GM21717 (cell line): ENCODE data around the gene MPV17L2.

Experiments
- ATAC-seq: cut with Tn5 transposase; IDR thresholded peaks from one replicate; pipeline ENCODE4 v1.9.1; 2021; ENCODE audit warnings: mild to moderate bottlenecking, moderate library complexity; ENCODE audit not compliant: unreplicated experiment

The MPV17L2 gene

GRCh38 chr19:18160493-18160970 lies 32.5 kb upstream of the MPV17L2 start:
- ATAC-seq, result no peak

DNA sequence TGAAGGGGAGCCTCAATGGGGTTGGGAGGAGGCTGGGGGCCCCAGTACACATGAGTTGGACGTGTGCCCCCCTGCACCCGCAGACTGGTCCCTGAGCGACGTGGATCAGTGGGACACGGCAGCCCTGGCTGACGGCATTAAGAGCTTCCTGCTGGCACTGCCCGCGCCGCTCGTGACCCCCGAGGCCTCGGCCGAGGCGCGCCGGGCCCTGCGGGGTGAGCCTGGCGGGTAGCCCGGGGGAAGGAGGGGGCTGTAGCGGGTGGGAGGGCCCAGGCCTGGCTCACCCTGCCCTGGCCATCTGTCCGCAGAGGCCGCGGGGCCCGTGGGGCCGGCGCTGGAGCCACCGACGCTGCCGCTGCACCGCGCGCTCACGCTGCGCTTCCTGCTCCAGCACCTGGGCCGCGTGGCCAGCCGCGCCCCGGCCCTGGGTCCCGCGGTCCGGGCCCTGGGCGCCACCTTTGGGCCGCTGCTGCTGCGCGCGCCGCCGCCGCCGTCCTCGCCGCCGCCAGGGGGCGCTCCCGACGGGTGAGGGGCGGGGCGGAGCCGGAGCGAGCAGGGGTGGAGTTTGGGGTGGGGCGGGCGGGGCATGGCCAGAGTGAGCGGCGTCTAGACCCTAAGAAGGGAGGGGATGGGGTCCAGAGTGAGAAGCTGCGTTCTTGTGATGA lies 31.9 kb upstream of the MPV17L2 start:
- ATAC-seq, result no peak

- no peak for ATAC-seq
Observed at GRCh38 chr19:18161636-18162002, 31.4 kb upstream of the MPV17L2 start.

GRCh38 chr19:18164072-18164471 lies 28.9 kb upstream of the MPV17L2 start:
- ATAC-seq, result no peak

DNA sequence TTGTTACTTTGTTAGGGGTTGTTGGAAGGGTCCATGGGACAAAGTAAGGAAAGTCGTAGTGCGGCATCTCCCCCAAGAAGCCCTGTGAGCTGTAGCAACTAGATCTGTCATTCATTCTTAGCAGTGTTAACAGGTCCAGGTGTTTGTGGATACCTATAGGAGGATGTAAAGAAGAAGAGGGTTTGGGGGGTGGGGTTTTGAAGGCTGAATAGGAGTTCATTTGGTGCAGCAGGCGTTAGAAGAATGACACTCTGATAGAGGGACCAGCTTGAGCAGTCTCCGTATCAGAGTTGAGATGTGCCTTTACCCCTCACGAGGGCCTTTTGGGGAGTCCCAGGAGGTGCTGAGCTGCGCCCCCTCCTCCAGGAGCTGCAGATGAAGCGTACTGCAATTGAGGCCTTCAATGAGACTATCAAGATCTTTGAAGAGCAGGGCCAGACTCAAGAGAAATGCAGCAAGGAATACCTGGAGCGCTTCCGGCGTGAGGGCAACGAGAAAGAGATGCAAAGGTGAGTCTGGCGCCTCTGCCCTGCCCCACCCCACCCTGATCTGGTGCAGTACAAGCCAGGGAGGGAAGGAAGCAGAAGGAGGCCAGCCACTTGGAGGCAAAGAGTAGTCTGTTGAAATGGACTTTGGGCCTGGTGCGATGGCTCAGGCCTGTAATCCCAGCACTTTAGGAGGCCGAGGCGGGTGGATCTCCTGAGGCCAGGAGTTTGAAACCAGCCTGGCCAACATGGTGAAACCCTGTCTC lies 27.0 kb upstream of the MPV17L2 start:
- no peak for ATAC-seq

DNA sequence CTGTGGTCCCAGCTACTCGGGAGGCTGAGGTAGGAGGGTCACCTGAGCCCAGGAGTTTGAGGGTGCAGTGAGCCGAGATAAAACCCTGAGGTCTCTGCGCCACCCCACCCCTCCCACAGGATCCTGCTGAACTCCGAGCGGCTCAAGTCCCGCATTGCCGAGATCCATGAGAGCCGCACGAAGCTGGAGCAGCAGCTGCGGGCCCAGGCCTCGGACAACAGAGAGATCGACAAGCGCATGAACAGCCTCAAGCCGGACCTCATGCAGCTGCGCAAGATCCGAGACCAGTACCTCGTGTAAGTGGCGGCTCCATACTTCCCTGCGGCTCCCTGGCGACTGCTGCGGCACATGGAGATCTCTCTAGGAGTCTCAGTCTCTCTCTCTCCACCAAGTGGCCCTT lies 26.0 kb upstream of the MPV17L2 start:
- no peak for ATAC-seq

- ATAC-seq, result no peak
Observed at GRCh38 chr19:18167975-18168645, 24.9 kb upstream of the MPV17L2 start.

- no peak for ATAC-seq
Observed at GRCh38 chr19:18168673-18169381, 24.2 kb upstream of the MPV17L2 start.

DNA sequence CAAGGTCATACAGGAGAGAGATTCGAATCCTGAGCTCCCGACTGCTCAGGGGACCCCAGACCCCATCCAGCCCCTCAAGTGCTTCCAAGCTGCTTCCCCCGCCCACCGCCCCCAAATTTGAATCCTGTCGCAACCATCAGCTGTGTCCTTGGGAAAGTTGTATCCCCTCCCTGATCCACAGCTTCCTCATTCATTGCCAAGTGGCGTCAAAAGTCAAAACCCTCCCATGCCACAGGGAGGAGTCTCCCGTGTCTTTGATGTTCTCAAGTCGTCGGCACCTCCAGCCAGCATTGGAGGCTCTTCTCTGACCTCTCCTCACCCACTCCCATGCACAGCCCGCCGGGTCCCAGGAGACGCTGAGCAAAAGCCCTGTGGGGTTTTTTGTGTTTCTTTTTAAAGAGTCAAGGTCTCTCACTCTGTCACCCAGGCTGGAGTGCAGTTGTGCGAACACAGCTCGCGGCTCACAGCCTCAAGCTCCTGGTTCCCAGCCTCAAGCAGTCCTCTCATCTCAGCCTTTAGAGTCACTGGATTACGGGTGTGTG lies 22.2 kb upstream of the MPV17L2 start:
- ATAC-seq, result no peak

GRCh38 chr19:18171605-18172327 lies 21.3 kb upstream of the MPV17L2 start:
- ATAC-seq, result no peak

DNA sequence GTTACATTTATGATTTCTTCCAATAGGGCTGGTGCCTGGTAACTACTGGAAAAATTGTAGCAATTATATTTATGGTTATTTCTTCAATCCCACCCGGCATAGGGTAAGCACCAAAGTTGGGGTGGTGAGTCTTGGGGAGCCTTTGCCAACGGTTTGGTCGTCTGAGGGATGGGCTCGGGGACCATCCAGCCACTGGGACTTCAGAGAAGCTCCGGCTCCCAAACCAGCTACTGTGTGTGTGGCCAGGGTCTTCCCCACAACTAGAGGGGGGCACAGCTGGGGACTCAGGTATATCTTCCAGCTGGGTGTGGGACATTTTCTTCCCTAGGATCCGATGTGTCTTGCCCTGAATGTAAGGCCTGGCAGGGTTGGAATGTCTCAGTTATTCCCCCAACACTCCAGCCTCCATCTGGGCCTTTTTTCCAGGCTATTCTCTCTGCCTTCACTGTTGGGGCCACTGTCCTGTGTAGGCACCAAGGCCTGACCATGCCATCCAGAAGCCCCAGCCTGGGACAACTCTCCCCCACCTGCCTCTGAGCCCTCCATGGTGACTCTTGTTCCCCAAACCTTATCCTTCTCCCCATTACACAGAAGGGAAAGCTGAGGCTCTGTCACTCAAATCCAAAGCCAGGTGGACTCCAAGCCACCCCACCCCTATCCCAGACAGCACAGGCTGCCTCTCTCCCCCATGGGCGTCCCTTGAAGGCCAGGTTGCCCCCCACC lies 20.5 kb upstream of the MPV17L2 start:
- ATAC-seq, result no peak

- ATAC-seq, result peak; percentile 21
Observed at GRCh38 chr19:18173054-18173571, 19.9 kb upstream of the MPV17L2 start.

DNA sequence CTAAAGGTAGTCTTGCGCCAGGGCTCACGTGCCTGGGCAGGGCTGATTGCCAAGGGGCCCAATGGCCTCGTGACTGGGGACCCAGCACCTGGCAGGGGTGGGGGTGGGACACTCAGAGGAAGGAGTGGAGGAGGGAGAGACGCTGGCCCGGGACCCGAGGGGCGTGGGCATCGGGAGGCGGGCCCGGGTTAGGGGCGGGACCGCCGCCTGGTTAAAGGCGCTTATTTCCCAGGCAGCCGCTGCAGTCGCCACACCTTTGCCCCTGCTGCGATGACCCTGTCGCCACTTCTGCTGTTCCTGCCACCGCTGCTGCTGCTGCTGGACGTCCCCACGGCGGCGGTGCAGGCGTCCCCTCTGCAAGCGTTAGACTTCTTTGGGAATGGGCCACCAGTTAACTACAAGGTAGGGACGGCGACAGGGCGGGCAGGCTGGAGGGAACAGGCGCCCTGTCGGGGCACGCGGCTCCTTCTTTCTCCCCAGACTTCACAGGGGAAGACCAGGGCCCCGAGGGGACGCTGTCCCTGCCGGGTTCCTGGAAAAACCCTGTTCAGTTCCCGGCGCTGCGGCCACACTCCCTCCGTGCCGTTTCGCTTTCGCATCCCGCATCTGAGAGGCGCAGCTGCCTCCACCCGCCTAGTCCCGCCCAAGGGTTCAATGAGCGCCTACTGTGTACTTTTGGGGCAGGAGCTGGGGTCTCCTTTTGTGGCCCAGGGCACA lies 19.3 kb upstream of the MPV17L2 start, which contains the start of gene IFI30:
IFI30 (plus strand) TSS at position 242 of the 717 bp plus-strand sequence; CDS start at position 271, 29 bp downstream.
- ATAC-seq, result peak; percentile 44

DNA sequence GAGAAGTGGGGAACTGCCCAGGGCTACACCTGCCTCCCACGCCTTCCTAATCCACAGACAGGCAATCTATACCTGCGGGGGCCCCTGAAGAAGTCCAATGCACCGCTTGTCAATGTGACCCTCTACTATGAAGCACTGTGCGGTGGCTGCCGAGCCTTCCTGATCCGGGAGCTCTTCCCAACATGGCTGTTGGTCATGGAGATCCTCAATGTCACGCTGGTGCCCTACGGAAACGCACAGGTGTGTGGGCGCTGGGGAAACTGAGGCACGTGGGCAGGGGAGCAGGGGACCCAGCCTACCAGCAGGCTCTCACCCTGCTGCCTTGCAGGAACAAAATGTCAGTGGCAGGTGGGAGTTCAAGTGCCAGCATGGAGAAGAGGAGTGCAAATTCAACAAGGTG lies 18.0 kb upstream of the MPV17L2 start:
- no peak for ATAC-seq

DNA sequence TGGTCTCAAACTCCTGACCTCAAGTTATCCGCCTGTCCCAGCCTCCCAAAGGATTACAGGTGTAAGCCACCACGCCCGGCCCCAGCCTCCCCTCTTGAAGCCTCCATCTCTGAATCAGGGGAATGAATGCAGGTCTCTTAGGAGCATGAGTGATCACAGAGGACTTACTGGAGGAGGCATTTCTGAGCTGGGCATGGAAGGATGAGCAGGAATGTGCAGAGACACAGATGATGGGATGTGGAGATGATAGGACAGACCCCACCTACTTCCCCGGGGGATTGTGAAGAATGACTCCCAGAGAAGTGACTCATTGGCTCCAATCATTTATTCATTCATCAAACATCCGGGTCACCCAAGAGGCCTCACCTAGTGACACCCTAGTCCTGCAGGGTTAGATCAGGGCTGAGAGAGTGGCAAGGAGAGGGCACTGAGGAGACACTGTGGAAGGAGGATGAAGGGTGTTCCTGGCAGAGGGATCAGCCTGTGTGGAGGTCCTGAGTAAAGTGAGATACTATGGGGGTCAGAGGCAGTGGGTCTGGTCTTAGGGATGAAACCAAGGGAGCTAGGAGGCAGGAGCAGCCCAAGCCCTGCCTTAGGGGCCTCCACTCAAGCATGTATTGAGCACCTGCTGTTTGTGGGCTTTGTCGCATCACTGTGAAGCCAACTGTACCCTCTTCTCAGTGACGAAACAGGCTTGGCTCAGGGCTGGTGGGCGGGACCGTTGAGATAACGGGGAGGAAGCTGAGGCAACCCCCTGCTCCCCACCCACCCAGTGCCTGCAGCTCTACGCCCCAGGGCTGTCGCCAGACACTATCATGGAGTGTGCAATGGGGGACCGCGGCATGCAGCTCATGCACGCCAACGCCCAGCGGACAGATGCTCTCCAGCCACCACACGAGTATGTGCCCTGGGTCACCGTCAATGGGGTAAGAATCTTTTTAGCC lies 16.4 kb upstream of the MPV17L2 start:
- no peak for ATAC-seq

DNA sequence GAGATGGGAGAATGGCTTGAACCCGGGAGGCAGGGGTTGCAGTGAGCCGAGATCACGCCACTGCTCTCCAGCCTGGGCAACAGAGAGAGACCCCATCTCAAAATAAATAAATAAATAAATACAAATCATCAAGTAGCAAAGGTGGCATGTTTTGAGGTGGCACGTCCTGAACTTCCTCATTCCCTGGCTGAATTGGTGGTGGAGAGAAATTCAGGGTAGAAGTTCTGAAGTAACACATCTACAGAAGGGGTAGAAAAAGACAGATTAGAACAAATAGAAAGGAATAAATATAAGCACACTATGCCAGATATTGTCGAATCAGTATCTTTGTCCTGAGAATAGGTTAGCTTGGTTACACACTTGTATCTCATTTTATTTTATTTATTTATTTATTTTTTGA lies 13.1 kb upstream of the MPV17L2 start:
- no peak for ATAC-seq

DNA sequence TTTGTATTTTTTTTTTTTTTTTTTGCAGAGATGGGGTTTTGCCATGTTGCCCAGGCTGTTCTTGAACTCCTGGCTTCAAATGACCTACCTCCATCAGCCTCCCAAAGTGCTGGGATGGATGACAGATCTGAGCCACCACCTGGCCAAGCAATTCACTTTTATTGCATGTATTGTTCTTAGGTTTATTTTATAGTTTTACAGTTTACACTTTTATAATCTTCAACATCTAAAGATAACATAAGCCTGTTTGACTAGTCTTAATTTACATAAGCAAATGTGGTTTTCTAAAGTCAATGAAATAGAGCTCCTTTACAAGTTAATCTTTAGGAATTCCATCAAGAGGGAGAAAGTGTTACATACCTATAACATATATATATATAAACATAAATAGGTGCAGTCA lies 9.5 kb upstream of the MPV17L2 start:
- no peak for ATAC-seq

DNA sequence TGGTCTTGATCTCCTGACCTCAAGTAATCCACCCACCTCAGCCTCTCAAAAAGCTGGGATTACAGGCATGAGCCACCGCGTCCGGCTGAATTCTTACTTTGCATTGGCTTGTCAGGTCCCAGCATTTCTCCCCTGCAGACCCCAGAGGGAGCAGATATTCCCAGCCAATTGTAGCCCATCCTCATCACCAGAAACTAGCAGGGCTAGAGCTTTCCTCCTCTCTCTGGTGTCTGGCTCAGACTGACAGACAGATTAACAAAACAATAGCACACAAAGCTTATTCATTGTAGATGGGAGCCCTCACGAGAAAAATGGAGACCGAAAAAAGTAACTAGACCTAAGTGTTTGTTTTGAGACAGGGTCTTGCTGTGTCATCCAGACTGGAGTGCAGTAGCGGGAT lies 7.5 kb upstream of the MPV17L2 start:
- no peak for ATAC-seq
